ENCODE data around the gene SP2.

SP2 gene

DNA sequence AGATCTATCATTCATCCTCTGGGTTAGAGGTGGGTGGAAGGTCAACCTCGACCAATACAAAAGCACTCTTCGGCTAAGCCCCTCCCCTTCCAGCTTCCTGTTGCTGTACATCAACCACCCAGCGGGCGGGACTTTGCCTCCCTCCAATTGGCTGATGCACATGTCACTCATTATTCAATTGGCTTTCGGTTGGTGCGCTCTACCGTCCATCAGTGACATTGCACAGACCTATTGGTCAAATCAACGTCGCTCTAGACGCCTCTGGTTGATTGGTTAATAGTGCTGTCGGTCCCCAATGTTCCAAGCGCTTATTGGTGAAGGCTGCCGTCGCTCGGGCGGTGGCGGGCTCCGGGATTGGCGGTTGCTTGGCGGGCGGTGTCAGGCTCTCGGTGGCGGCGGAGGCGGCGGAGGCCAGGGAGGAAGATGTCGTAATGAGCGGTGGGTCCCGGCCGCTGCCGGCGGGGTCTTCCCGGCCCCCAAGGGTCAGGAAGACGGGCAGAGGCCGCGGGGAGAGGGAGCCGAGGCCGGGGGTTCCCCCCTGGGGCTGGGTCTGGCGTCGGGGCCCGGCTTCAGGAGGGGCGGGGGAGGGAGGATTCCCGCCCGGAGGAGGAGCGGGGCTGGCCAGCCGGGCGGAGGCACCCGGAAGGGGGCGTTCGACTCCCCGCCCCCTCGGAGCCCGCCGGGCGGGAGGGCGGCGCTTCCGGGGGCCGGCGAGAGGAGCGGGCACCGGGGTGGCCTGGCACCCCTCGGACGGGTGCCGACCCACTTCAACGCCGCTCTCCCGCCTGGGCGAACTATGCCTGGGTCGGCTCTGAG is at the start of gene SP2:
SP2 (plus strand) TSS at position 381 of the 816 bp plus-strand sequence; CDS start at position 432, 51 bp downstream.
- in situ Hi-C loops (cut with MboI; ENCODE audit: low sequenced_read_pairs), result no loop called here

DNA sequence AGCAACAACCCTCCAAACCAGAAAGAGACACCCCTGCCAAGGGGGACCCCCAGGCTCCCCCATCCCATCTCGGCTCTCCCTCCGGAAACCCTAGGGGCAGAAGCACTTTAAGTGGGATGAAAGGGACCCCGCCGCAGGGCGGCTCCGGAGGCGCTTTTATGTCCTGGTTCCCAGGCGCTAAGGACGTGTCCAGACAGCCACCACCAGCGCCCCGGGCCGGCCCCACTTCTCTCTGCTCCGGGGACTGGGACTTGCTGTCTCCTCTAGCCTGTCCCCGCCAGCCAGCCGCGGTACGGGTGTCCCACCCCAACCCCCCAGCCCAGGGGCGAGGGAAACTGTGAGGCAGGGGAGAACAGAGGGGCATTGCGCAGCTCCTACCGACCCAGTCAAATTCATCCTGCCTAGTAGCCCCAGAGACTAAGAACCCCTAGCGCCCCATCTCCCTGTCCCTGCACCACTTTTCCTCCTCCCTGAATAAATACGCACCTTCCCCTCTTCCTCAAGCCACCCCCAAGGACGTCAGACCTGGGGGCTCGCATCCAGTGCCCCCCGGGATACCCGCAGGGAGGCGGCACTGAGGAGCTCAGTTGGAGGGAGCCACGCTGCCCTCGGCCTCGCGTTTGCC is 49.2 kb upstream of the SP2 start:
- in situ Hi-C loops (cut with MboI; ENCODE audit: low sequenced_read_pairs), result no loop called here

DNA sequence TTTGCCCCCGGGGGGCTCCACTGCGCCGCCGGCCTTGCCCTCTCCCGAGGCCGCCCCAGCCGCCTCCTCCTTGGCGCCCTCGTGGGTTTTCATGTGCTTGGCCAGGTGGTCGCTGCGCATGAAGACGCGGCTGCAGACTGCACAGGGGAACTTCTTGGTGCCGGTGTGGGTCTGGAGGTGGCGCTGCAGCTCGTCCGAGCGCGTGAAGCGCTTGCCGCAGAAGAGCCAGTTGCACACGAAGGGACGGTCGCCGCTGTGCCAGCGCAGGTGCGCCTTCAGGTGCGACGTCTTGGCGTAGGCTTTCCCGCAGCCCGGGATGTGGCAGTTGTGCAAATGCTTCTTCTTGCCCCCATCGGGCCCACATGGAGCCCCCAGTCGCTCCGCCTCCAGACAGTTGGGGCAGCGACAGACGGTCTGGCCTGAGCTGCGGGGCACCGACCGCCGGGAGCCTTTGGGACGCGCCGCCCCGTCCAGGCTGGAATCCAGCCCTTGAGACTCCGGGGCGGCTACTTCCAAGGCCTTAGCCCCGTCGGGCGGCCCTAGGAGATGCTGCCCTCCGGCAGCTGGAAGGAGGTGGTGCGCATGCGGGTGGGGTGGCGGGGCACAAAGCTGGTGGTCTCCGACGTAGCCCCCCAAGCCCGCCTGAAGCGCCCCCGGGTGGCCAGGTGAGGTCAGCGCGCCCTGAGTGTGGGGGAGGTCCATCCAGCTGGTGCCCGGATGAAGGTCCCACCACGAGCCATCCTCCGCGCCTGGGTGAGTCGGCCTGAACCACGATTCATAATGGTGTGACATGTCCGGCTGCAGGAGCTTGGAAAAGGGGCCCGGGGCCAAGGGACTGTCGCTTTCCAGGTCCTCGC is 48.5 kb upstream of the SP2 start:
- in situ Hi-C loops (cut with MboI; ENCODE audit: low sequenced_read_pairs), result no loop called here

DNA sequence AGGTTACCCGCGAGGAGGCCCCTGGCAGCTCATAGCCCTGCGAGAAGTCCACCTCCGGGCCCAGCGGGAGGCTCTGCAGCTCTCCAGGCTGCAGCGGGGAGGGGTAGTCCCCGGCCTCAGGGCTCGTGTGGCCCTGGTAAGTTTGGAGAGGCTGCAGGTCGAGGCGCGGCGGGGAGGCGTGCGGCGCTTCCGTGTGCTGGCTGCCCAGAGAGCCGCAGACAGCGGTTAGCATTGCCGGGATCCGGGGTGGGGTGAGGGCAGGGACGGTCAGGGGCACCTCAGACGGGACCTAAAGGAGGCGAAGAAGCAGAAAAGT is 47.9 kb upstream of the SP2 start:
- in situ Hi-C loops (cut with MboI; ENCODE audit: low sequenced_read_pairs), result no loop called here

DNA sequence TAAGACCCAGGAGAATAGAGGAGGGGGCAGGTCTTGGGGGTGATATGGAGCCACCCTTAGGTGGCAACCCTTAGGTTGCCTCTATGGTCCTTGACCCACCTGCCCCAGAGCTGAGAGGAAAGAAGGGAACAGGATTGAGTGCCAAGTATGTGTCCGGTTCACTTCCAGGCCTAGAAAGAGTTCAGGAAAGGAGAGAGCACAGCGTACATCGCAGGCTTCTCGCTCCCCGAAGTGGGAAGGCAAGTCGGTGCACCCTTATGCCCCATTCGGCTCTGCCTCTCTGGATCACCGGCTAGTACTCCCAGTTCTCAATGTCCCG is 45.7 kb upstream of the SP2 start:
- in situ Hi-C loops (cut with MboI; ENCODE audit: low sequenced_read_pairs), result no loop called here

- in situ Hi-C loops (cut with MboI; ENCODE audit: low sequenced_read_pairs), result no loop called here
Observed at GRCh38 chr17:47850692-47851573, 45.1 kb upstream of the SP2 start, which contains the start of gene SP6. Gene SP6, minus strand, starts transcription at chr17:47851163. Its CDS starts 2,734 bp downstream, at chr17:47848429.

GRCh38 chr17:47851764-47852112 is 44.3 kb upstream of the SP2 start:
- in situ Hi-C loops (cut with MboI; ENCODE audit: low sequenced_read_pairs), result no loop called here

DNA sequence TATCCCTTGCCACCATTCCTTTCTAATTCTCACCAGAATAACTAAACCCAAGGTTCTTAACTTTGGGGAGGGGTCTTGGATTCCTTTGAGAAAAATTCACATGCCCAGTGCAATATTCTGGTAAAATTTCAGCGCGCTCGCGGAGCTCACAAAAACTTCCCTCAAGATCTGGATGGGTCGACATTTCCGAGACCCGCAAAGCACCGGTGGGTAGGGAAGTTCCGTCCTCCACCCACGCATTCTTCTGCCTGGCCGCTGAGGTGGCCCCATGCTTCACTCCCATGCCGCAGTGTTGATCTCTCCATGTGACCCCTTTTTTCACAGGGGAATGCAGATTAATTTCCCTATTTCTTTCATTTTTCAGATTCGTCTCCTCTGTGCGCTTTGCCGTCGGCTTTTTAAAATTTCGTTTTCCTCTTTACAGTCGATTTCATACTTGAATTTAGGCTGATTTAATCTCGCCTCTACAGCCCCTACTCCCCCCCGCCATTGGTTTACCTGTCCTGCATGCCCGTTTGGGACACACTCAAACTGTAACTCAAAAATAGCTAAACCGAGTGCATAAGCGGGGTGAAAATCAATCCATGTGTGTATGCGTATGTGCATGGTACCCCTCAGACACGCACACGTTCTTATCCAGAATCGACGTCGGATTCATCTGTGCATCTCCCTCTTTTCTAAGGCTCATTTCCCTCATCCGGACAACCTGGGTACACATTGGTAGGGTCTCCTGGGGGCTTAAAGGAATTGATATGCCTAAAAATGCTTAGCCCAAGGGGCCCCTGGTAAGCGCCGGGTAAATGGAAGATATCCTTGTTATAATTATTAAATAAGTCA is 43.7 kb upstream of the SP2 start:
- in situ Hi-C loops (cut with MboI; ENCODE audit: low sequenced_read_pairs), result no loop called here

- in situ Hi-C loops (cut with MboI; ENCODE audit: low sequenced_read_pairs), result no loop called here
Observed at GRCh38 chr17:47853616-47854015, 42.4 kb upstream of the SP2 start.

- in situ Hi-C loops (cut with MboI; ENCODE audit: low sequenced_read_pairs), result no loop called here
Observed at GRCh38 chr17:47855737-47856136, 40.3 kb upstream of the SP2 start.

GRCh38 chr17:47856830-47857229 is 39.2 kb upstream of the SP2 start:
- in situ Hi-C loops (cut with MboI; ENCODE audit: low sequenced_read_pairs), result no loop called here

GRCh38 chr17:47857551-47858455 is 38.2 kb upstream of the SP2 start:
- in situ Hi-C loops (cut with MboI; ENCODE audit: low sequenced_read_pairs), result no loop called here

GRCh38 chr17:47860386-47860785 is 35.6 kb upstream of the SP2 start:
- in situ Hi-C loops (cut with MboI; ENCODE audit: low sequenced_read_pairs), result no loop called here

DNA sequence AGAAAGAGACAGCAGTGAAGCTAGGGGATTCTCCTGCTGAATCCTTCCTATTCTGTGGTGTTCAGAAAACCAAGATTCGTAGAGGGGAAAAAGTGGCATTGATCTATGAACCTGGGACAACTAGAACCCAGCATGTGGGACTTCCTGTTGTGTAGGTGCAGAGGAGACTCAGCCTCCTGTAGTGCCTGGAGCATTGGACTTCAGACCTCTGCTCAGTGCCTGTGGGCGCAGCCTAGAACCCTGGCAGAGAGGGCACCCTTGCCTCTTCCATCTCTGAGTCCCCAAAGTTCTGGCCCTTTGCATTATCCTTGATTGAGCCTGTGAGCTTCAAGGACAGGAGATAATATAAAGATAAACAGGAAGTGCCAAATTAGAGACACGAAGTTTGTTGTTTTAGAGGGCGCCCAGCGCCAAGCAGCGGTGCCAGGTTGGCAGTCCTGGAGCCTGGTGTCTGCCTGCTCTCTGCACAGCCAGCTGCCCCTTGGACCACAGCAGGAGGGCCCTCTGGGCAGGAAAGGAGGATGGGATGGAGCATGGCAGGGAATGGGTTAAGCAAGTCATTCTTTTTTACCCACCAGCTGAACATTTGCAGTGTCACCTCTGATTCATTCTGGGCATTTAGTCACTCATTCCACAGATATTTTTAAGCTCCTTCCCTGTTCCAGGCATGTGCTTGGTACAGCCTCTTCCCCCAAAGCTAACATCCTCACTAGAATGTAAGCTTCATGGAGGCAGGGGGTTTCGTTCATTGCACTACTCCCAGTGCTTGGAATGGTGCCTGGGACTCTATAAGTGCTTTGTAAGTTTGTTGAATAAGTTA is 33.2 kb upstream of the SP2 start:
- in situ Hi-C loops (cut with MboI; ENCODE audit: low sequenced_read_pairs), result no loop called here

- in situ Hi-C loops (cut with MboI; ENCODE audit: low sequenced_read_pairs), result no loop called here
Observed at GRCh38 chr17:47864791-47865216, 31.2 kb upstream of the SP2 start.

- in situ Hi-C loops (cut with MboI; ENCODE audit: low sequenced_read_pairs), result no loop called here
Observed at GRCh38 chr17:47866941-47867340, 29.1 kb upstream of the SP2 start.

- in situ Hi-C loops (cut with MboI; ENCODE audit: low sequenced_read_pairs), result no loop called here
Observed at GRCh38 chr17:47867813-47868533, 28.1 kb upstream of the SP2 start.
